Dermis lymphatic vessel endothelial cell (primary cell): ENCODE measurements around the gene IZUMO4. TPM values are rescaled to one million over a fixed set of nuclear protein-coding genes. Genes with fewer than 3 reads are reported as not detected.

Experiments
- total RNA-seq: library from RNA; depleted of rRNA; stranded (reverse); fragments of >200 nt; gene quantifications from 2 replicates; pipeline ENCODE4 v1.2.1, GENCODE V29; 2014

Gene IZUMO4
- total RNA-seq, result 0.95 and 1.4 TPM in 2 replicates

DNA sequence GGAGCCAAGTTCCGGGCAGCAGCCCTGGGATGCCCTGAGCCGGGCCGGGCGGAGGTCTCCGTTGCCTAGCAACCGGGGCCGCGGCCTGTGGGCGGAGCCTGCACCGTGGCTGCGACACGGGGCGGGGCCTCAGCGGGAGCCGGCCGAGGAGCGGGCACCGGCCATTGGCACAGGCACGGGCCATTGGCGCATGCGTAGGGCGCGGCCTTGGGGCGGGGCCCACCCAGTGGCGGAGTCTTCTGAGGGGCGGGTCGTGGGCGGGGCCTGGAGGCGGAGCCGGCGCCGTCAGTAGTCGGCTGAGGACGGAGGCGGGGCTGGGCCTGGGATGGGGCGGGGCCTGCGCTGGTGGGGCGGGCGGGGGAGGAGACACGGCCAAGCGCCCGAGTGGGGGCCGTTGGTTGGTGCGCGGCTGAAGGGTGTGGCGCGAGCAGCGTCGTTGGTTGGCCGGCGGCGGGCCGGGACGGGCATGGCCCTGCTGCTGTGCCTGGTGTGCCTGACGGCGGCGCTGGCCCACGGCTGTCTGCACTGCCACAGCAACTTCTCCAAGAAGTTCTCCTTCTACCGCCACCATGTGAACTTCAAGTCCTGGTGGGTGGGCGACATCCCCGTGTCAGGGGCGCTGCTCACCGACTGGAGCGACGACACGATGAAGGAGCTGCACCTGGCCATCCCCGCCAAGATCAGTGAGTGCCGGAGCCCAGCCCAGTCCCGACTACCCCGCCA lies at the start of gene IZUMO4:
IZUMO4 (plus strand) TSS at position 436 of the 723 bp plus-strand sequence; CDS start at position 467, 31 bp downstream.

DNA sequence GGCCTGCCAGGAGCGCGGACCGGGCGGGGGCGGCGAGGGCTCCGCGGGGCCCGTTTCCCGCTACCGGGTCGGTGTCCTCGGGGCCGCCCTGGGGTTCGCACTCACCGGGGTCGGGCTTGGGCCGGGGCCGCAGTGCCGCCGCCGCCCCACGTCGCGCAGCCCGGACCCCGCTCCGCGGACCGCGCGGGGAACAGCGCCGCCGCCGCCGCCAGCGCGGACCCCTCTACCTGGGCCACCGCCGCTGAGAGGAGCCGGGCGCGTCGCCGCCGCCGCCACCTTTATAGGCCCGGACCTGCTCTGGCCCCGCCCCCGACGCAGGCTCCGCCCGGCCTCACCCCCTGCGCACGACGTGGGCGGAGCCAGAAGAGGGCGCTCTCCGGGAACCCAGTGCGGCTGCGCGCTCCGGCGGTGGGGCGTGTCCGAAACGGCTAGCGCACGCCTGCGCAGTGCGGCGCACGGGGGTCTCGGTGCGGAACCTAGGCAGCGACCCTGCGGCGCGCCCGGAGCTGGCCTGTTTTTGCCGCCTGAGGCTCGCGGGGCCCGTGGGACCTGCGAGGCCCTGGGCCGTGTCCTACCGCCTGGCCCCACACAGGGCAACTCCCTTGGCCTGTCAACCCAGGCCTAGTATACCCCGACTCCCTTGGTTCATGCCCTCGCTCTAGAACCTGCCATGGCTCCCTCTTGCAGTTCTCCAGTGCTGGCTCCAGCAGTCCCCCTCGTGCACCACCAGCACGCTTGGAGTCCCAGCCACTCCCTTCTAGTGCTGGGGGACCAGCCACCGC lies 45.5 kb upstream of the IZUMO4 start, which contains the start of gene MKNK2:
MKNK2 (minus strand) TSS at position 254 of the 782 bp plus-strand sequence. CDS start 393 bp downstream, outside the sequence.

GRCh38 chr19:2096034-2096479 lies 658 bp upstream of the IZUMO4 start, which contains the start of gene MOB3A:
Gene MOB3A, minus strand, starts transcription at chr19:2096326. Its CDS starts 17,766 bp downstream, at chr19:2078560.

Other genes starting within 250 kb of the IZUMO4 start
- gene REXO1, start 248.4 kb upstream of the IZUMO4 start, total RNA-seq, result 4.3 and 4.9 TPM in 2 replicates
- gene KLF16, start 233.3 kb upstream of the IZUMO4 start, total RNA-seq, result 3.9 and 4.7 TPM in 2 replicates
- gene ABHD17A, start 211.4 kb upstream of the IZUMO4 start, total RNA-seq, result 72.7 and 84.0 TPM in 2 replicates
- gene ADAT3, start 191.5 kb upstream of the IZUMO4 start, total RNA-seq, result 1.9 and 2.0 TPM in 2 replicates
- gene SCAMP4, start 191.5 kb upstream of the IZUMO4 start, total RNA-seq, result 20.4 and 21.9 TPM in 2 replicates
- 49.6 and 55.8 TPM in 2 replicates for gene CSNK1G2, start 155.7 kb upstream of the IZUMO4 start, total RNA-seq
- gene BTBD2, start 81.2 kb upstream of the IZUMO4 start, total RNA-seq, result 29.8 and 40.8 TPM in 2 replicates
- 75.1 and 110 TPM in 2 replicates for gene MKNK2, start 45.7 kb upstream of the IZUMO4 start, total RNA-seq
- 14.1 and 20.4 TPM in 2 replicates for gene MOB3A, start 589 bp upstream of the IZUMO4 start, total RNA-seq
- gene AP3D1, start 54.7 kb downstream of the IZUMO4 start, total RNA-seq, result 56.6 and 61.2 TPM in 2 replicates
- 2.2 and 2.8 TPM in 2 replicates for gene DOT1L, start 67.0 kb downstream of the IZUMO4 start, total RNA-seq
- gene PLEKHJ1, start 139.4 kb downstream of the IZUMO4 start, total RNA-seq, result 62.7 and 69.4 TPM in 2 replicates
- gene SF3A2, start 139.9 kb downstream of the IZUMO4 start, total RNA-seq, result 46.4 and 56.8 TPM in 2 replicates
- gene AMH, start 152.4 kb downstream of the IZUMO4 start, total RNA-seq, result 1.3 and 2.0 TPM in 2 replicates
- 0.43 TPM in 1 of 2 replicates, not detected in the other for gene JSRP1, start 159.5 kb downstream of the IZUMO4 start, total RNA-seq
- gene PEAK3, start 185.3 kb downstream of the IZUMO4 start, total RNA-seq, result 0.22 and 0.26 TPM in 2 replicates
- not detected in 2 replicates for gene LINGO3, start 211.2 kb downstream of the IZUMO4 start, total RNA-seq
- gene LSM7, start 231.7 kb downstream of the IZUMO4 start, total RNA-seq, result 78.6 and 88.9 TPM in 2 replicates
- 18.6 and 25.1 TPM in 2 replicates for gene SPPL2B, start 231.8 kb downstream of the IZUMO4 start, total RNA-seq